Measurements from ENCODE around the gene CCND2. TPM values are rescaled to one million over a fixed set of nuclear protein-coding genes. Genes with fewer than 3 reads are reported as not detected.

The CCND2 gene
- total and polyA plus RNA-seq, 2 of the 4 experiments (the other 2 are of a cell fraction) = 1.1 to 2.3 TPM

DNA sequence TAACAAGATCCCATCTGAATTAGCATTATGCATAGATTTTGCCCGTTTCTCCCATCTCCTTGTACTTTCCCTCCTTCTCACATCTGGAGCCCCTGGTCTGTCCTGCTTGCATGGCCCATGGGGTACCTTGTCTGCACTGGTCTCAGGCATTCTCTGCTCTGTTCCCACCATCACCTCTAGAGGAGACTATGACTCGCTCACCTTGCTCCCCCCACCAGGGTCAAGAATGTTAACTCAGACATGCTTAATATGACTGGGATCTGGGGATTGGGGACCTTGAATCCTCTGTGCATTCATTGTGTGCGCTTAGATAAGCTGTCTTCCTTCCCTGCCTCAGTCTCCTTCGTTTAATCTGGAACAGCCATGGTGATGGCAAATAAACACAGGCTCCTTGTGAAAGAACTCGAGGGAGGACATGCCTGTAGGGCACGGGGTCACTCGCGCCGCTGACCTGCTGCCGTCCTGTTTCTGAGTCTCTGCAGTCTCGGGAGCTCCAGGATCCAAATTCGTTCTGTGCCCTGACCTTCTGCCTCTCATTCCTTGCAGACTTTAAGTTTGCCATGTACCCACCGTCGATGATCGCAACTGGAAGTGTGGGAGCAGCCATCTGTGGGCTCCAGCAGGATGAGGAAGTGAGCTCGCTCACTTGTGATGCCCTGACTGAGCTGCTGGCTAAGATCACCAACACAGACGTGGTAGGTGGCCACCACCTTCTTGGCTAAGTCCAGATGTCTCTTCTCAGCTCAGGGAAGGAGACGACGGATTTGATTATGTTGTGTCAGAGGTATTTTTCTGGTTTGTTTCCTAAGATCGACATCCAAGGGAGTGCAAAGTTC is 15.0 kb downstream of the CCND2 start (continued):
- no peak for TF ChIP-seq RCOR1 (IDR thresholded peaks at IDR 0.05; ENCODE audit: insufficient replicate concordance, low read length)
- no peak for TF ChIP-seq SMC3 (IDR thresholded peaks at IDR 0.05; ENCODE audit: low read depth, low read length)
- TF ChIP-seq, protein P1, sequence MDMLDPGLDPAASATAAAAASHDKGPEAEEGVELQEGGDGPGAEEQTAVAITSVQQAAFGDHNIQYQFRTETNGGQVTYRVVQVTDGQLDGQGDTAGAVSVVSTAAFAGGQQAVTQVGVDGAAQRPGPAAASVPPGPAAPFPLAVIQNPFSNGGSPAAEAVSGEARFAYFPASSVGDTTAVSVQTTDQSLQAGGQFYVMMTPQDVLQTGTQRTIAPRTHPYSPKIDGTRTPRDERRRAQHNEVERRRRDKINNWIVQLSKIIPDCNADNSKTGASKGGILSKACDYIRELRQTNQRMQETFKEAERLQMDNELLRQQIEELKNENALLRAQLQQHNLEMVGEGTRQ (IDR thresholded peaks at IDR 0.05; ENCODE audit: low read depth, low read length) = no peak
- TF ChIP-seq BHLHE40 (IDR thresholded peaks at IDR 0.05; ENCODE audit: low read depth, low read length) = no peak
- no peak for TF ChIP-seq CEBPB (IDR thresholded peaks at IDR 0.05; ENCODE audit: low read depth, low read length)

Measured in IMR-90 (cell line).